IPS DF 6.9 (cell line): ENCODE data around the gene WDR18.

Experiments used
- DNase-seq: peaks from one replicate; pipeline ENCODE4 v3.0.0-alpha.2; 2013; ENCODE audit warnings: low read depth, low spot score
- H3K27ac ChIP-seq: one replicate; pipeline ENCODE4 v1.5.1; 2013; ENCODE audit warnings: low read length, control low read depth
- H3K27me3 ChIP-seq: 2 replicates; pipeline ENCODE4 v1.6.1; 2013; ENCODE audit warnings: mild to moderate bottlenecking, low read length; ENCODE audit not compliant: control insufficient read depth, insufficient read depth
- H3K36me3 ChIP-seq: 2 replicates; pipeline ENCODE4 v1.6.1; 2013; ENCODE audit warnings: low read length; ENCODE audit not compliant: control insufficient read depth, insufficient read depth
- H3K4me1 ChIP-seq: 2 replicates; pipeline ENCODE4 v1.6.1; 2013; ENCODE audit warnings: low read length; ENCODE audit not compliant: control insufficient read depth, insufficient read depth
- H3K4me3 ChIP-seq: 2 replicates; pipeline ENCODE4 v1.5.1; 2013; ENCODE audit warnings: mild to moderate bottlenecking, low read length
- H3K9me3 ChIP-seq: 2 replicates; pipeline ENCODE4 v1.6.1; 2013; ENCODE audit warnings: low read length, inconsistent platforms; ENCODE audit not compliant: control insufficient read depth, insufficient read depth
- WGBS: extraction: QIAGEN DNeasy Blood & Tissue Kit; methylation state at CpG from one replicate; pipeline ENCODE4 v1.1.7; 2013; ENCODE audit warnings: mixed read lengths, missing lambda C conversion rate; ENCODE audit not compliant: insufficient read length, insufficient coverage; 5-methylcytosine and 5-hydroxymethylcytosine counted together

Gene WDR18

GRCh38 chr19:970695-971094 lies 13.4 kb upstream of the WDR18 start:
- DNase-seq: no peak
- no peaks in the 10 kb centered on the region; the same call in 1 of the 2 replicates for H3K9me3 ChIP-seq
- H3K36me3 ChIP-seq: peaks cover 18% of the 10 kb centered on the region
- no peak overlapping the region for H3K27ac ChIP-seq
- no CpG with 5 or more reads among the region's 14 CpGs for WGBS
- H3K4me1 ChIP-seq: no peaks in the 10 kb centered on the region
- no peaks in the 10 kb centered on the region for H3K27me3 ChIP-seq
- no peak overlapping the region for H3K4me3 ChIP-seq

- no peak for DNase-seq
- no peaks in the 10 kb centered on the region for H3K4me1 ChIP-seq
- H3K9me3 ChIP-seq: no peaks in the 10 kb centered on the region; the same call in 1 of the 2 replicates
- H3K27ac ChIP-seq: no peak overlapping the region
- H3K27me3 ChIP-seq: no peaks in the 10 kb centered on the region
- peaks cover 14% of the 10 kb centered on the region for H3K36me3 ChIP-seq
- no CpG with 5 or more reads among the region's 24 CpGs for WGBS
- H3K4me3 ChIP-seq: no peak overlapping the region
Observed at GRCh38 chr19:971795-972194, 12.3 kb upstream of the WDR18 start.

- H3K27me3 ChIP-seq: no peaks in the 10 kb centered on the region
- H3K36me3 ChIP-seq: peaks cover 14% of the 10 kb centered on the region
- H3K9me3 ChIP-seq: no peaks in the 10 kb centered on the region; the same call in 1 of the 2 replicates
- no peak for DNase-seq
- no peak overlapping the region for H3K4me3 ChIP-seq
- no peaks in the 10 kb centered on the region for H3K4me1 ChIP-seq
- WGBS: no CpG with 5 or more reads among the region's 6 CpGs
- H3K27ac ChIP-seq: no peak overlapping the region
Observed at GRCh38 chr19:972281-972680, 11.9 kb upstream of the WDR18 start.

- Histone ChIP-seq H3K4me1 (no peaks in the 10 kb centered on the region), H3K9me3 (no peaks in the 10 kb centered on the region; the same call in 1 of the 2 replicates), H3K36me3 (peaks cover 7% of the 10 kb centered on the region), H3K27me3 (no peaks in the 10 kb centered on the region), H3K27ac (no peak overlapping the region), H3K4me3 (no peak overlapping the region)
- DNase-seq: no peak
- no CpG with 5 or more reads among the region's 29 CpGs for WGBS
Observed at GRCh38 chr19:973726-974563, 10.2 kb upstream of the WDR18 start.

- DNase-seq: no peak
- 0 out of 2 replicates have a peak, but pooled peaks cover 2% of the 10 kb centered on the region for H3K4me1 ChIP-seq
- H3K27ac ChIP-seq: no peak overlapping the region
- H3K36me3 ChIP-seq: peaks cover 7% of the 10 kb centered on the region
- no peaks in the 10 kb centered on the region for H3K27me3 ChIP-seq
- no CpG with 5 or more reads among the region's 37 CpGs for WGBS
- no peak overlapping the region for H3K4me3 ChIP-seq
- no peaks in the 10 kb centered on the region; the same call in 1 of the 2 replicates for H3K9me3 ChIP-seq
Observed at GRCh38 chr19:974564-975257, 9.4 kb upstream of the WDR18 start.

- no peaks in the 10 kb centered on the region for H3K9me3 ChIP-seq
- DNase-seq: no peak
- peaks cover 3% of the 10 kb centered on the region for H3K36me3 ChIP-seq
- H3K27me3 ChIP-seq: no peaks in the 10 kb centered on the region
- H3K4me3 ChIP-seq: no peak overlapping the region
- no peak overlapping the region for H3K27ac ChIP-seq
- H3K4me1 ChIP-seq: peaks cover 6% of the 10 kb centered on the region; the same call in 1 of the 2 replicates
- WGBS: no CpG with 5 or more reads among the region's 10 CpGs
Observed at GRCh38 chr19:976476-976875, 7.7 kb upstream of the WDR18 start.

- Histone ChIP-seq H3K4me3 (no peak overlapping the region), H3K4me1 (peaks cover 6% of the 10 kb centered on the region; the same call in 1 of the 2 replicates), H3K27me3 (no peaks in the 10 kb centered on the region), H3K27ac (no peak overlapping the region), H3K36me3 (peaks cover 3% of the 10 kb centered on the region), H3K9me3 (no peaks in the 10 kb centered on the region)
- WGBS: no CpG with 5 or more reads among the region's 24 CpGs
- no peak for DNase-seq
Observed at GRCh38 chr19:977058-977464, 7.1 kb upstream of the WDR18 start.

- Histone ChIP-seq H3K9me3 (no peaks in the 10 kb centered on the region), H3K27me3 (no peaks in the 10 kb centered on the region), H3K36me3 (no peaks in the 10 kb centered on the region; the same call in 1 of the 2 replicates), H3K4me3 (no peak overlapping the region), H3K4me1 (peaks cover 6% of the 10 kb centered on the region; the same call in 1 of the 2 replicates), H3K27ac (no peak overlapping the region)
- no peak for DNase-seq
- WGBS: no CpG with 5 or more reads among the region's 19 CpGs
Observed at GRCh38 chr19:979318-979741, 4.8 kb upstream of the WDR18 start.

- DNase-seq: no peak
- Histone ChIP-seq H3K4me1 (peaks cover 6% of the 10 kb centered on the region; the same call in 1 of the 2 replicates), H3K9me3 (no peaks in the 10 kb centered on the region), H3K36me3 (no peaks in the 10 kb centered on the region; the same call in 1 of the 2 replicates), H3K27ac (no peak overlapping the region), H3K27me3 (no peaks in the 10 kb centered on the region), H3K4me3 (no peak overlapping the region)
- no CpG with 5 or more reads among the region's 32 CpGs for WGBS
Observed at GRCh38 chr19:980133-980998, 3.8 kb upstream of the WDR18 start.
